Activated CD4-positive, CD25-positive, alpha-beta regulatory T cell treated with anti-CD3 and anti-CD28 coated beads, Interleukin-2, amount 50 U/mL, for 16 hours (primary cell): ENCODE data around the gene ZMIZ1.
"Not testable (repeated sequence)": the region's sequence is repeated elsewhere in the genome, so short reads cannot be mapped to it uniquely, and the experiment has no call there.

ENCODE experiments used
- DNase-seq: peaks from one replicate; pipeline ENCODE4 v3.0.0-alpha.2; 2020; ENCODE audit warnings: low read depth, low spot score

ZMIZ1 gene

DNA sequence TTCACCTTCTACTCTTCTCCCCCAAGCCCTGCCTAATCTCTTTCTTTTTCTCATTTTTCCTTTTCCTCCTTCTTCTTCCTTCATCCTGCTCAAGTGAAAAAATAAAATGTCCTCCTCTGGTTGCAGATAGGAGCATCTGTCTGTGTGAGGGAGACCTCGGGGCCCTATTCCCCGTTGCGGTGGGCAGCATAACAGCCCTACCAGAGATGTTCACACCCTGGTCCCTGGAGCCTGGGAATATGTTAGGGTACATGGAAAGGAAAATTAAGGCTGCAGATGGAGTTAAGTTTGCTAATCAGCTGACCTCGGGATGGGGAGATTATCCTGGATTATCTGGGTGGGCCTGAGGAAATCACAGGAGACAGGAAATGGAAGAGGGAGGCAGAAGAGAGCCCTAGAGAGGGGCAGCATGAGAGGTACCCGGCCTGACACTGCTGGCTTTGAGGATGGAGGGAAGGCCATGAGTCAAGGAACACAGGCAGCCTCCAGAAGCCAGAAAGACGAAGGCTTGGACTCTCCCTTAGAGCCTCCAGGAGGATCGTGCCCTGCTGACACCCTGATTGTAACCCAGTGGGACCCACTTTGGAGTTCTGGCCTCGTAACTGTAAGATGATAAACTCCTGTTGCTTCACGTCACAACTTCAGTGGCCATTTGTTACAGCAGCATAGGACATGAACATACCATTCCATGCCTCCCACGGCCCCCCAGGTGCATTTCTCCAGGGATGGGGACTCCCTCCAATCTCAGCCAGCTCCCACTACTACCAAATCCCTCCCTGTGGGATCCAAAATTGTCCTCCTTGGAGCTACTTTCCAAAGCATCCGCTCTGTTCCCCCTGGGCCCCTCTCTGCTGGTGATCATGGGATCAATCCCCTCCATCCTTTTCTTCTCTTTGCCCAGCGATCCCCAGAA lies 39.0 kb upstream of the ZMIZ1 start:
- DNase-seq = no peak

DNA sequence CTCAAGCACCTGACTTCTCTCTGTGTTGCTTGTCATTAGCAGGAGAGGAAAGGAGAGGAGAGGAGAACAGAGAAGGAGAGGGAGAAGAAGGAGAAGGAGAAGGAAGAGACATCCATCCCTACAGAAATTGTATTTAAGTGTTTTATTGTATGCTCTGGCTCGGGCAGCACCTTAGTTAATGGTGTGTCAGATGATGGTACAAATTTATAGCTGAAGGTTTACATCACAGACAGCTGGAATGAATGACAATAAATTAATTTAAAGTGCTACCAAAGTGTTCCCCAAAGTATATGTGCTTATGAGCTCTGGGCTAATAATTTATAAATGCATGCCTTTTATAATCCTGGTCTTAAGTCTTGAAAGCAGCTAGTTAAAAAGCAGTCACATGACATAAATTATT lies 38.1 kb upstream of the ZMIZ1 start:
- no peak for DNase-seq

DNA sequence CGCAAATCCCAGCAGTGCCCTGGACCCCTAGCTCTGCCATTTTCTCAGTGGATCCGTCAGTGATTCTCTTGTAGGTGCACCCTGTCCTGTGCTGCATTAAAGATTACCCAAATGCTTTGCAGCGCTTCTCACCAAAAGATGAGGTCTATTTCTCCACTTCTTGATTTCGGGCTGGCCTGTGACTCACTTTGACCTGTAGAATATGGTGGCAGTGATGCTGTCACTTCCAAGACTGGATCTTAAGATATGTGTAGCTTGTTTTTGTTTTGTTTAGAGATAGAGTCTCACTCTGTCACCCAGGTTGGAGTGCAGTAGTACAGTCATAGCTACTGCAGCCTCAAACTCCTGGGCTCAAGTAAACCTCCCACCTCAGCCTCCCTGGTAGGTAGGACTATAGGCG lies 37.0 kb upstream of the ZMIZ1 start:
- DNase-seq = no peak

GRCh38 chr10:79034271-79034876 lies 34.4 kb upstream of the ZMIZ1 start:
- no peak for DNase-seq

DNA sequence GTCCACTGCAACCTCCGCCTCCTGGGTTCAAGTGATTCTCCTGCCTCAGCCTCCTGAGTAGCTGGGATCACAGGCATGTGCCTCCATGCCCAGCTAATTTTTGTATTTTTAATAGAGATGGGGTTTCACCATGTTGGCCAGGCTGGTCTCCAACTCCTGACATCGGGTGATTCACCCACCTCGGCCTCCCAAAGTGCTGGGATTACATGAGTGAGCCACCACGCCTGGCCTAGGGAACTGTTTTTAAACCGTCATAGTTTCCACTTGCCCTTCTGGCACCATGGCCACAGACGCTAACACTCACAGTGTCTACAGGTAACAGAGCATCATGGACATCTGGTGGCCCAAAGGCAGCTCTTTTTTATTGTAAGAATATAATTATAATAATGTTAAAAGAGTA lies 32.4 kb upstream of the ZMIZ1 start:
- not testable (repeated sequence) for DNase-seq

- no peak for DNase-seq
Measured at GRCh38 chr10:79038104-79038840, 30.5 kb upstream of the ZMIZ1 start.

GRCh38 chr10:79038841-79039201 lies 29.9 kb upstream of the ZMIZ1 start:
- DNase-seq = no peak

DNA sequence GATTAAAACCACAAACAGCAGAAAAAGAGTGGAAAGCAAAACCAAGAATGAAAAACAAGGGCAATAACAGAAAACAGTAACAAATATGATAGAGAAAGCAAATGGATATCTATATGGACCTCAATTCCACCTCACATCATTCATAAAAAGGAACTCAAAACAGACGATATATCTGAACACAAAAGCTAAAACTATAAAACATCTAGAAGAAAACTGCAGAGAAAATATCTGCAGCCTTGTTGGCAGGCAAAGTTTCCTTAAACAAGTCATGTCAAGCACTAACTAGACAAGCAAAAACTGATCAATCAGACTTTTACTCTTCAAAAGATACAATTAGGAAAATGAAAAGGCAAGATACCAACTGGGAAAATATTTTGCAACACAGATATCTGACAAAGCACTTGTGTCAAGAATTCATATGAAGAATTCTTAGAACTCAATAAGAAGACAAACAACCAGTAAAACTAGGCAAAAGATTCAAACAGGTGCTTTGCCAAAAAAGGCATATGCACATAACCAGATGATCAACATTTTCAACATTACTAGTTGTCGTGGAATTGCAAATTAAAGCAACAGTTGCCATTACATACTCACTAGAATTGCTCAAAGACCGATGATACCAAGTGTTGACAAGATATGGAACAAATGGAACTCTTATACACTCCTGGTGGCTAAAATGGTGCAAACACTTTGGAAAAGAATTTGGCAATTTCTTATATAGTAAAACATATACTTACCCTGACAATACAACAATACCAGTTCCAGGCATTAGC lies 25.9 kb upstream of the ZMIZ1 start:
- no peak for DNase-seq

DNA sequence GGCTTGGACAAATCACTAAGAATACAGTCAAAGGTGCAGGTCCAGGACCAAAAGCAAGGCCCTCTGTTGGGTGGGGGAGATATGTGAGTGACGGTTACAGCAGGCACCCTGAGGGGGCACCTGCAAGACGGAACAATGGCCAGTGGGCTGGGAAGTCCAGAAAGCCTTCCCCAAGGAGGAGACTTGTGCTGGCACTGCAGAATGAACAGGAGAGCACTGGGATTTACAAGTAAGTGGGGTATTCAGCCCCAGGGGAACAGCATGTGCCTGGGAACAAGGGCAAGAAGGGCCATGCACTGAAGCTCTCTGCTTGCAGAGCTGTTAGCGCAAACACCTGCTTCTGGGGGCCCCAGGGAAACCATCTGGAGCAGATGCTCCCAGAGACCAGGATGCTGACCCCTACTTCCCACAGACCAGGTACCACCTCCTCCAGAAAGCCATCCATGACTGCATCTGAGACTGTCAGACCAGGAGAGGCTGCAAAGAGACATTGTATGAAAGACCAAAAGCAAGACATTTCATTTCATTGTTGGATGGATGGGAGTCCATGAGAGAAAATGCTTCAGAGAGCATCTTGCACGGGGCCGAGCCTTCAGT lies 24.6 kb upstream of the ZMIZ1 start:
- no peak for DNase-seq

GRCh38 chr10:79044846-79045245 lies 23.9 kb upstream of the ZMIZ1 start:
- no peak for DNase-seq

GRCh38 chr10:79045566-79046175 lies 23.1 kb upstream of the ZMIZ1 start:
- no peak for DNase-seq

- no peak for DNase-seq
Measured at GRCh38 chr10:79046326-79046725, 22.4 kb upstream of the ZMIZ1 start.

- no peak for DNase-seq
Measured at GRCh38 chr10:79046741-79047583, 21.8 kb upstream of the ZMIZ1 start.

DNA sequence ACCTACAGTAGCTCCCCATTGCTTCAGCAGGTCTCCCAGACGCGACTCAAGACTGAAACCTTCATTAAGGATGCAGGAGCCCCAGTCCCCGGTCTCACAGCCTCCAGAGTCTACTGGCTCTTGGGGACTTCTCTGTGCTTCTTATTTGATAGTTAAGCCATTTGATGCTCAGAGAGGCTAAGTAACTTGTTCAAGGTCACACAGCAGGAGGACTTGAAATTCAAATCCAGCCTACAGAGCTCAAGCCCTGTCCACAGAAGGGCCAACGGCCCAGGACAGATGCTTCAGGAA lies 21.2 kb upstream of the ZMIZ1 start:
- DNase-seq = no peak

GRCh38 chr10:79047875-79048638 lies 20.7 kb upstream of the ZMIZ1 start:
- no peak for DNase-seq

GRCh38 chr10:79048639-79049550 lies 19.9 kb upstream of the ZMIZ1 start:
- no peak for DNase-seq

DNA sequence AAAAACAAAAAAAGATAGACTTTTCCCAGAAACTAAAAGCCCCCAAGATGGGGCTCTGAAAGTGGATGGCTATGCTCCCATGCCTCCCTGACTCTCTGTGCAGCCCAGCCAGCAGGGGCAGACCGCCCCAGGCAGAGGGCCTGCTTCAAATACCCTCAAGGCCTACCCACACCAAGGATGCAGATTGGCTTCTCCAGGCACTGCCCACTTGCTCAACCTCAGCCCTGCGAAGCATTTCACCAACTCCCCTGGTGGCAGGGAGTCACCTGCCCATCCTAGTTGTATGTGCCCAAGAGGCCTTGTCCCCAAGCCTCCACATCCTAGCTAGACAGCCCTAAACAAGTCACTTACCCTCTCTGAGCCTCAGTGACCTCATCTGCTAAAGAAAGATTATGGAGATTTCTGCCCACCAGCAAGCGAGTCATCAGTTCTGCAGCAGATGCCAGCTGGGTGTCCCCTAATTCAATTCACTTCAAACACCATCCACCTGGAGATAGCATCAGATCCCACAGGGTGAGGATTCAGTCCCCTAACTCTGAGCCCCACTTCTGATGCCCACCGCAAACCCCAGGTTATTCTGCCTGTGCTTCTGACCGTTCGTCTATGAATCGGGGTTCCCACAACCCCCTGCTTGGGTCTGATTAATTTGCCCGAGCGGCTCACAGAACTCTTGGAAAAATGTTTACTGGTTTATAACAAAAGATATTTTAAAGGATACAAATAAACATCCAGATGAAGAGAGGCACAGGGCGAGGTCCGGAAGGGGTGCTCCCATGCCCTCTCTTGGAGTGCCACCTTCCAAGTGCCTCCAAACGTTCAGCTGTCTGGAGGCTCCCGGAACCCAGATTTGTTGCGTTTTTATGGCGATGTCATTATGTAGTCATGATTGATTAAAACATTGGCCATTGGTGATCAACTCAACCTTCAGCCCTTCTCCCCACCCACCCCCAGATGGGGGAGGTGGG lies 18.6 kb upstream of the ZMIZ1 start:
- no peak for DNase-seq
